HT1080 (cell line): Measurements from ENCODE around the gene TRANK1. TPM values are rescaled to one million over a fixed set of nuclear protein-coding genes. Genes with fewer than 3 reads are reported as not detected.

Experiments used
- DNase-seq: peaks from one replicate; pipeline ENCODE4 v3.0.0-alpha.2; 2015; ENCODE audit warnings: low read depth
- total RNA-seq: library from RNA; depleted of rRNA; stranded (reverse); fragments of >200 nt; shearing (Covaris generic); gene quantifications from 2 replicates; pipeline ENCODE4 v1.2.3, GENCODE V29; 2014

Gene TRANK1
- total RNA-seq, 1 experiment from 2014 or later: 1.4 TPM

DNA sequence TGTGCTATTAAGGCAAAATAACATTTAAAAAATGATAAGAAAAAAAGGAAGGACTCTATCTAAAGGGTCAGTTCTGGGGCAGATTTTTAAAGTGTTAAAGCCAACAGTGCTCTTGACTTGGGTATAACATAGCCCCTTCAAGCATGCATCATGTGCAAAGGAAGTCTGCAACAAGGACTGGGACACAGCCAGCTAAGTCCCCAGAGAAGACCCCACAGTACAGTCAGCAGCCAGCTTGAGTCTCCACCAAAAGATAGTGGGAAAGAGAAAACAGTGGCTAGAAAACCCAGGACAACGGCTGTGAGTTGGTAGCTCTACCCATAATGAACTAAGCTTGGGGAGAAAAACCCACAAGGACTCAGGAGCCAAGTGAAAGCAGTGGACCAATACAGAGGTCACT, 94.1 kb downstream of the TRANK1 start:
- no peak for DNase-seq

DNA sequence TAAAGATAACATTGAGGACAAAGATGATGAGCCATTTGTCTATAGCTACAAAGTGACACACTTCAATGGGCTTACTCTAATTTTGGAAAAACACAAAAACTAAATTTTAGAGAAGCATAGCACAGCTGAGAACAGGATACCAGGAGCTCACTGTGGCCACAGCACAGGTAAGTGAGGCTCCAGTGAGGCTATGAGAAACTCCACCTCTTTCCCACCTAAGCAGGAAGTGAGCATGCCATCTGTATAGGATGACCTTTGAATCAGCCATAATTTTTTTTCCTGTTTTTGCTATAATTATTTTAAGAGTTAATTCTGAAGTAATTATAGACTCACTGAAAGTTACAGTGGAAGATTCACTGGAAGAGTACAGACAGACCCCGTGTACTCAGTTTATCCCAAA, 98.4 kb downstream of the TRANK1 start:
- DNase-seq: no peak

DNA sequence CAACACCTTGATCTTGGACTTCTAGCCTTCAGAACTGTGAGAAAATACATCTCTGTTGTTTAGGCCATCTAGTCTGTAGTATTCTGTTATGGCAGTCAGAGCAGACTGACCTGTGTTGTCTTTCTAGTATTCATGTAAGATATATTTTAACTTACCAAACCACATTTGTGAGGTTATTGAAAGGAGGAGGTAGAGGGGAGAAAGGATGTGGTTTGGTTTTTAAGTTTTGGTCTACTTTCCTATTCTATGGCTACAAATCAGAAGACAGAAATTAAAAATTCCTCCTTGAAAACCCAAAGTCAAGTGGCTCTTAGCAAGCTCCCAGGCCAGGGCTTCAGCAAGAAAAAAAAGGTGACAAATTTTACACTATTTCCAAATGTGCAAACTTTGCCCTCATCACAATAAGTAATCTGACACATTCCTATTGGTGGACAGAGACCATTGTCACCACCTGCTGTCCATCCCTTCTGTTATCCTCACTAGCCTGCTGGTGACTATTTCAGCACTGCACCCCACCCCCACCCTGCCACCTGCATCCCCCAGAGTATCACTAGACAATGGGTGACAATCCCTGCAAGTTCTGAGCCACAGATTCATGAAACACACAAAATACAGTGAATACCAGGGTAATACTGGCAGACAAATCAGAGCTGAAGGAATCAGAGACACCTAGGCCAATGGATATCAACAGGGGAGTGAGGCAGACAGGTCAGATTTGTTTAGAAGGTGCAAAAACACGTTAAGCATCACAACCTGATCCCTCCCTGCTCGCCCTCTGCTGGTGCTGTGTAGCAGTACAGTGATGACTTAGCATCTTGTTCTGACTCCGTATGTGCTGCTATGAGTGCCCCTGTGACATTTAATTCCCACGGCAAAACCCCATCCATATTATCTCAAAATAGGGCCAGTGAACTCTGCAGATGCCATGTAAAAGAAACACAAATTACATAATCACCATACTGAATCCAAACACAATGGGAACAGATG, 101.5 kb downstream of the TRANK1 start:
- peak; percentile 35 for DNase-seq

GRCh38 chr3:36842275-36842674, 102.6 kb downstream of the TRANK1 start:
- DNase-seq: no peak

DNA sequence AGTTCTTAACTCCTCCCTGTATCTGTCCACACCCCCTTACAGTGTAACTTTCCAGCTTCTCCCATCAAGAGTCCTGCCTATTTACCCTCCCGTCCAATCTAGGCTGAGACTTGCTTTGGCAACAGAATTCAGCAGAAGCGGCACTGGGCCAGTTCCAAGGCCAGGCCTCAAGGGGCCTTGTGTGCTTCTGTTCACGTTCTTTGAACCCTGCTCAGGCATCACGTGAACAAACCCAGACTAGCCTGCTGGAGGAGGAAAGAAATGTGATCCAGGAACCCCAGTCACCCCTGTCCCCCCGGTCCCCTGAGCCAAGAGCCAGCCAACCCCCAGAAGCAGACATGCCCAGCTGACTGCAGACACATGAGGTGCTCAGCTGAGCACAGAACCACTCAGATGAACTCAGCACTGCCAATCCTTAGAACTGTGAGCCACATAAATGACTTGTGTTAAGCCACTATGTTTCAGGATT, 104.4 kb downstream of the TRANK1 start:
- no peak for DNase-seq

GRCh38 chr3:36837089-36837488, 107.8 kb downstream of the TRANK1 start:
- no peak for DNase-seq

GRCh38 chr3:36833160-36833814, 111.6 kb downstream of the TRANK1 start:
- DNase-seq: no peak

- DNase-seq: no peak
Observed at GRCh38 chr3:36832406-36832805, 112.4 kb downstream of the TRANK1 start.

- DNase-seq: no peak
Observed at GRCh38 chr3:36827133-36827532, 117.7 kb downstream of the TRANK1 start.

DNA sequence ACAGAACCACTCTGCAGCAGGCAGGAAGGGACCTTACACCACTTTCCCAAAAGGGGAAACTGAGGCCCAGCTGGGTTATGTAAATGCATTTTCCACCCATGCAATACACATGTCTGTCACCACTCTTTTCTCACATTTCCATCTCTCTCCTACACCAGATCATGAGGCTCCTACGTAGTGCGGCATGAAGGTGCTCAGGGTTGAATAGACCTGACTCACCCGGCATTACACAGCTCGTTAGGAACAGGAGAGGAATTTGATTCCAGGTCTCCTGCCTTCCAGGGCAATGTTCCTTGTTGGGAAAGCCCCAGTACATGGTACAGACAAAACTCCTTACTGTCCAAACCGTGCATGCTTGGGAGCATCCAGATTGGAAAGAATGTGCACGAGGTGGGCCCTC, 118.6 kb downstream of the TRANK1 start:
- no peak for DNase-seq

DNA sequence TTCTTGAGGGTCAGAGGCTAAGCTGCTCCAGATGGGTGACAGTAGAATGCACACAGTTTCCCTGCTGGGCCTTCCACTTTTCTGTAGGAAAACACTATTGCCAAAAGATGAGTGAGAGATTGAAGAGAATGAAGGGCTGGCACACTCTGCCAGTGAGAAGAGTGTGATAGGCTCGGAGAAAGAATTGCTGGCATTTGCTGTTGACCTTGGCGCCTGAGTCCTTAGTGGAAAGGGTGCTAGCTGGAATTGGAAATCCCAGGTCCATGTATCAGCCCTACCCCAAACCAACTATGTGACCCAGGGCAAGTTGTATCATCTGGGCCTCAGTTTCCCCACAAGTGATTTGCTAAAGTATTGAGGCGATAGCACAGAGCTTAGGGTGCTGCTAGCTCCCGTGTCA, 120.4 kb downstream of the TRANK1 start:
- DNase-seq: no peak

DNA sequence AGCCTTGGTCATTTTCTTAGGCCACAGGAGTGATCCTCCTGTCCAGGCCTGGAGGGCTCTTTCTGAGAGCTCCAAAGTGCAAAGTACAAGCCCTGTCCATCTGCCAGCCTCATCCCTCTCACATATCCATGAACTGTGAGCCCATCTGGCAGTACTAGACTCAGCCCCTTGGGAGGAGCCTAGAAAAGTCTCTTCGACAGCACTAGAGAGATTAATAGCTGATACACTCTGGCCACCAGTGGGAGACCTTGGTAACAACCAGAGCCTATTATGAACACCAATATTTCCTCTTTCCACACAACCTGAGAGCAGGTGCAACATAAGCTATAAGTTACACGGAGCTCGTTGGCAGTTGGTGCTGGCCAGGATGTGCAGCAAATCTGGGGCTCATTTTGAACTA, 121.0 kb downstream of the TRANK1 start:
- no peak for DNase-seq

- no peak for DNase-seq
Observed at GRCh38 chr3:36820083-36820482, 124.8 kb downstream of the TRANK1 start.

DNA sequence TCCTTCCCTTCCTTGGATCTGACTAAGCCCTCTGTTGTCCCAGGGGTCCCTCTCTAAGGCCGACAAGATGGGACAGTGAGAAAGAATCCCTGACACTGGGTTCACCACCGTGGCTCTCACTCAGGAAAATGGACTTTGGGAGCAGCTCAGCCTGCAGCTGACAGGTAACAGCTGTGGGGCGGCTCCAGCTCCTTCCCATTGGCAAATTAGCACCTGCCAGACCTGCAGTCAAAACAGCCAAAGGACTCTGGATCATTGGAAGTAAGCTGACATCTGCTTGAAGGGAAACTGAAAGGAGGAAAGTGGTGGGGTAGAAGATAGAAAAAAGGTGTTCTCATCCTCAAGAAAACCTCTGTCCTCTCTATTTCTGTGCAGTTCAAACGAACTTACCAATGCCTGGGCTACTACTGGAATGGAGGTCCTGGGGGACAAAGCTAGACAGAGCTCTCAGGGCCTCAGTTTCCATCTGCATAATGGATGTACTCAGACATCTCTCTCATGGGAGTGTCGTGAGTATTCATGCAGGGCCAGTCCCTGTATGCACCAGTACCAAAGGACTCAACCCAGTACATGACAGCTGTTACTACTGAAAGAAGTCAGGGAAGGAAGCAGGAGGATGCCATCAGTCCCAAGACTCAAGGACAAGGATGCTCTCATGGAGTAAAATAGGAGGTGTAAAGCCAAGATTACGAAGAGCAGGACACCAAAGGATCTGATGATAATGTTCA, 126.9 kb downstream of the TRANK1 start:
- no peak for DNase-seq

- no peak for DNase-seq
Observed at GRCh38 chr3:36815375-36815774, 129.5 kb downstream of the TRANK1 start.

- no peak for DNase-seq
Observed at GRCh38 chr3:36814776-36815175, 130.1 kb downstream of the TRANK1 start.

GRCh38 chr3:36814066-36814717, 130.7 kb downstream of the TRANK1 start:
- DNase-seq: no peak

GRCh38 chr3:36813305-36813704, 131.5 kb downstream of the TRANK1 start:
- DNase-seq: peak; percentile 17

- DNase-seq: no peak
Observed at GRCh38 chr3:36812240-36812639, 132.6 kb downstream of the TRANK1 start.

DNA sequence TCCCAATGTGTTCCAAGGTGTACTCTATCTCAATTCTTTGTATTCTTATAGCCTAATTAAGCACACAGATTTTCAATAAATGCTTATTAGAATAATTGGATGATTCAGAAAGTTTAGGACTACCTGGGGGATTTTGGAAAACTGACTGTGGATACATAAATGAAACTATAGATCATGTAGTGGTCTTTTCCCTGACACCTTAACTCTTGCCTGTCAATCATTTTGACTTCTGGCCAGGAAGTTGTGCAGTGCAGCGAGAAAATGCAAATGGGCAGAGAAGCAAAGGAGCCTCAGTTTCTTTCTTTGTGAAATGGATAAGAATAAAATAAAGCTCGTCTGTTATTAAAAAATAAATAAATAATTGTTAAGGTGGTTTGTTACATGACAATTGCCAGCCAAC, 133.1 kb downstream of the TRANK1 start:
- no peak for DNase-seq
